ENCODE measurements around the gene ACAD9. TPM values are rescaled to one million over a fixed set of nuclear protein-coding genes. Genes with fewer than 3 reads are reported as not detected.

ACAD9 gene
- total and polyA plus RNA-seq, 2 donors (not counting 1 experiment from before 2014, with no cell fraction given): 33.6 to 57.6 TPM

DNA sequence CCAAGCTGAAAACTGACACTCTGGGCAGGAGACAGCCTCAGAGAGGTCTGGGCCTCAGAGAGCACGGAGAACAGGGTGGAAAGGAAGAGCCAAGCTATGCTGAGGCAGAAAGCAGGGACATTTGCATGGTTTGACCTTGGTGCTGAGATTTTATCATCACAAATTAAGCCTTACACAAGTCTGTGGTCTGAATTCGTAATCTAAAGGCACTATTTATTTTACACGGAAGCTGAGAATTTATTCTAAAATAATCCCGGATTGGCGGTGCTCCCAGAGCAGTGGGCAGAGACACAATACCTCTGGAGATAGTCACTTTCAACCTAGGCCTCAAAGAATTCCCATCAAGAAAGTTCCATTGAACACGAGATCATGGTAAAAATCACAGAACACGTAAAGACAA lies 67.0 kb downstream of the ACAD9 start:
- Histone ChIP-seq H3K79me2 (ENCODE audit: control insufficient read depth, insufficient read depth, low read length) (no peaks in the 10 kb centered on the region), H3K9ac (ENCODE audit: low read length) (no peak overlapping the region), H4K20me1 (ENCODE audit: control insufficient read depth, insufficient read depth, low read length, poor library complexity, severe bottlenecking) (no peaks in the 10 kb centered on the region), H3K36me3 (replicated peaks in 1 of 2; ENCODE audit: control extremely low read depth in 1 of 2, control insufficient read depth in 1 of 2, extremely low read depth in 1 of 2, insufficient read depth in 2 of 2, low read length in 1 of 2) (no peaks in the 10 kb centered on the region), H3K4me1 (ENCODE audit: control insufficient read depth in 2 of 2, insufficient read depth in 2 of 2, low read length in 2 of 2) (no peaks in the 10 kb centered on the region), H3K27ac (ENCODE audit: low read length in 2 of 2) (no peak overlapping the region), H3K4me2 (replicated peaks; ENCODE audit: low read depth, low read length, poor library complexity, severe bottlenecking) (no peak overlapping the region), H2AFZ (ENCODE audit: insufficient read depth, low read depth, low read length, poor library complexity, severe bottlenecking) (no peak overlapping the region), H3K9me3 (ENCODE audit: control extremely low read depth in 1 of 3, control insufficient read depth in 2 of 3, insufficient read depth in 1 of 3, low read length in 2 of 3) (no peaks in the 10 kb centered on the region), H3K4me3 (ENCODE audit: control extremely low read depth in 1 of 5, extremely low read depth in 1 of 5, insufficient read depth in 1 of 5, low read depth in 2 of 5, low read length in 4 of 5) (no peak overlapping the region), H3K27me3 (replicated peaks in 1 of 4; ENCODE audit: control extremely low read depth in 1 of 4, control insufficient read depth in 3 of 4, insufficient read depth in 4 of 4, low read length in 3 of 4) (peaks cover 0 to 2% (median 0%) of the 10 kb centered on the region in 4 experiments)
- DNase-seq: no peak
- no peak for ATAC-seq (ENCODE audit: low read depth)
- peaks cover 10% of the 10 kb centered on the region for H3K27me3 Mint-ChIP-seq
- no peak overlapping the region for H3K27ac Mint-ChIP-seq
- H3K4me3 Mint-ChIP-seq: no peak overlapping the region
- H3K9me3 Mint-ChIP-seq (ENCODE audit: insufficient read depth): no peaks in the 10 kb centered on the region
- WGBS (ENCODE audit: insufficient coverage): 93% methylated on average over 5 of the region's 7 CpGs
- ChIA-PET CTCF (no interaction called here), POLR2A (no interaction called here)
- TF ChIP-seq CTCF (IDR thresholded peaks at IDR 0.05): no peak
- no peak for TF ChIP-seq EZH2 (IDR thresholded peaks at IDR 0.05; ENCODE audit: borderline replicate concordance, insufficient read depth, low read depth, low read length, poor library complexity, severe bottlenecking)
- no peaks in the 10 kb centered on the region for H3K4me1 Mint-ChIP-seq
- intact Hi-C loops (cut with micrococcal nuclease): no loop called here

DNA sequence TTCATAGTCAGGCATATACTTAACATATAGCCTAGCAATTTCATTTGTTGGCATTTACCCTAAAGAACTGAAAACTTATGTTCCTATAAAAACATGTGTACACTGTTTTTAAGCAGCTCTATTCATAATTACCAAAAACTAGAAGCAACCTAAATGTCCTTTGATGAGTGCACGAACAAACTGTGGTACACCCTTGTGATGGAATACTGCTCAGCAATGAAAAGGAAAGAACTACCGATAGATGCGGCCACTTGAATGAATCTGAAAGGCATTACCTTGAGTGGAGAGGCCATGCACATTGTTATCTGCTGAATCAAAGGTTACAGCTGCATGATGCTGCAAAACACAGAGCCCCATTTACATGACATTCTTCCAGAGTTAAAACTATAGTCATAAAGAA lies 69.7 kb downstream of the ACAD9 start:
- 95% methylated on average over 3 of the region's 3 CpGs for WGBS (ENCODE audit: insufficient coverage)
- Histone ChIP-seq H3K4me1 (ENCODE audit: control insufficient read depth in 2 of 2, insufficient read depth in 2 of 2, low read length in 2 of 2) (no peaks in the 10 kb centered on the region), H3K27me3 (replicated peaks in 1 of 4; ENCODE audit: control extremely low read depth in 1 of 4, control insufficient read depth in 3 of 4, insufficient read depth in 4 of 4, low read length in 3 of 4) (peaks cover 0 to 2% (median 0%) of the 10 kb centered on the region in 4 experiments), H3K9ac (ENCODE audit: low read length) (no peak overlapping the region), H3K36me3 (replicated peaks in 1 of 2; ENCODE audit: control extremely low read depth in 1 of 2, control insufficient read depth in 1 of 2, extremely low read depth in 1 of 2, insufficient read depth in 2 of 2, low read length in 1 of 2) (no peaks in the 10 kb centered on the region), H3K9me3 (ENCODE audit: control extremely low read depth in 1 of 3, control insufficient read depth in 2 of 3, insufficient read depth in 1 of 3, low read length in 2 of 3) (no peaks in the 10 kb centered on the region), H3K4me2 (replicated peaks; ENCODE audit: low read depth, low read length, poor library complexity, severe bottlenecking) (no peak overlapping the region), H3K27ac (ENCODE audit: low read length in 2 of 2) (no peak overlapping the region), H4K20me1 (ENCODE audit: control insufficient read depth, insufficient read depth, low read length, poor library complexity, severe bottlenecking) (no peaks in the 10 kb centered on the region), H3K4me3 (ENCODE audit: control extremely low read depth in 1 of 5, extremely low read depth in 1 of 5, insufficient read depth in 1 of 5, low read depth in 2 of 5, low read length in 4 of 5) (no peak overlapping the region), H2AFZ (ENCODE audit: insufficient read depth, low read depth, low read length, poor library complexity, severe bottlenecking) (no peak overlapping the region), H3K79me2 (ENCODE audit: control insufficient read depth, insufficient read depth, low read length) (no peaks in the 10 kb centered on the region)
- CTCF ChIA-PET: no interaction called here
- no peak overlapping the region for H3K4me3 Mint-ChIP-seq
- TF ChIP-seq EZH2 (IDR thresholded peaks at IDR 0.05; ENCODE audit: borderline replicate concordance, insufficient read depth, low read depth, low read length, poor library complexity, severe bottlenecking): no peak
- TF ChIP-seq CTCF (IDR thresholded peaks at IDR 0.05): no peak
- no peak overlapping the region for H3K27ac Mint-ChIP-seq
- DNase-seq (no peak), ATAC-seq (ENCODE audit: low read depth) (no peak)
- POLR2A ChIA-PET: no interaction called here
- peaks cover 7% of the 10 kb centered on the region for H3K27me3 Mint-ChIP-seq
- no peaks in the 10 kb centered on the region for H3K9me3 Mint-ChIP-seq (ENCODE audit: insufficient read depth)
- no peaks in the 10 kb centered on the region for H3K4me1 Mint-ChIP-seq
- intact Hi-C loops (cut with micrococcal nuclease): no loop called here

Measured in B cell (primary cell).